ENCODE data around the gene NUBP2.

NUBP2 gene

DNA sequence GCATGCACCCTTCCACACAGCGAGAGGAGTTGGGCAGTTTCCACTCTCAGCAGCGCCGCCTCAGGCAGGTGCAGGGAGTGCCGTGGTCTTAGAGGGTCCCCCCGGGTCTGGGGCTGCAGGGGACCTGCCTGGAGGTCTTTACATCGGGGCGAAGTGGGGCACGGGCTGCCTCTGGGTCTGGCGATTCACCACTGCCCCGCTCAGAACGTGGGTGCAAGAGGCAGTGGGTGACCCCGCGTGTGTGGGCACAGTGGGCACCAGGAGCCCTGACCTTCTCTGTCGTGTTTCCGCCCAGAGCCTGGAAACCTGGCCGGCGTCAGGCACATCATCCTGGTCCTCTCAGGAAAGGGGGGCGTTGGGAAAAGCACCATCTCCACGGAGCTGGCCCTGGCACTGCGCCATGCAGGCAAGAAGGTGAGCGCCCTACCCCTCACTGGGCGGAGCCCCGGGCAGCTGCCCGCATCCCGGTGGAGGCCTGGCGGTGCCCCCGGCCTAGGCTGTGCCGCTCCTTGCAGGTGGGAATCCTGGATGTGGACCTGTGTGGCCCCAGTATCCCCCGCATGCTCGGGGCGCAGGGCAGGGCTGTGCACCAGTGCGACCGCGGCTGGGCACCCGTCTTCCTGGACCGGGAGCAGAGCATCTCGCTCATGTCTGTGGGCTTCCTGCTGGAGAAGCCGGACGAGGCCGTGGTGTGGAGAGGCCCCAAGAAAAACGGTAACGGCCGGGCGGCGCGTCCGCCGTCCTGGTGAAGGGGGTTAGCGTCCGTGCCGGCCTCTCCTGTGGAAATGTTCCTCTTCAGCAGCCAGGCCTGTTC is 3.7 kb downstream of the NUBP2 start:
- no peak overlapping the region for H3K4me3 ChIP-seq (ENCODE audit: control insufficient read depth, low read depth, low read length)
- DNase-seq (ENCODE audit: low read depth): no peak
- TF ChIP-seq, protein P1, sequence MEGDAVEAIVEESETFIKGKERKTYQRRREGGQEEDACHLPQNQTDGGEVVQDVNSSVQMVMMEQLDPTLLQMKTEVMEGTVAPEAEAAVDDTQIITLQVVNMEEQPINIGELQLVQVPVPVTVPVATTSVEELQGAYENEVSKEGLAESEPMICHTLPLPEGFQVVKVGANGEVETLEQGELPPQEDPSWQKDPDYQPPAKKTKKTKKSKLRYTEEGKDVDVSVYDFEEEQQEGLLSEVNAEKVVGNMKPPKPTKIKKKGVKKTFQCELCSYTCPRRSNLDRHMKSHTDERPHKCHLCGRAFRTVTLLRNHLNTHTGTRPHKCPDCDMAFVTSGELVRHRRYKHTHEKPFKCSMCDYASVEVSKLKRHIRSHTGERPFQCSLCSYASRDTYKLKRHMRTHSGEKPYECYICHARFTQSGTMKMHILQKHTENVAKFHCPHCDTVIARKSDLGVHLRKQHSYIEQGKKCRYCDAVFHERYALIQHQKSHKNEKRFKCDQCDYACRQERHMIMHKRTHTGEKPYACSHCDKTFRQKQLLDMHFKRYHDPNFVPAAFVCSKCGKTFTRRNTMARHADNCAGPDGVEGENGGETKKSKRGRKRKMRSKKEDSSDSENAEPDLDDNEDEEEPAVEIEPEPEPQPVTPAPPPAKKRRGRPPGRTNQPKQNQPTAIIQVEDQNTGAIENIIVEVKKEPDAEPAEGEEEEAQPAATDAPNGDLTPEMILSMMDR (conservative IDR thresholded peaks at IDR 0.05; ENCODE audit: control insufficient read depth, insufficient read depth, low read depth, low read length): no peak

DNA sequence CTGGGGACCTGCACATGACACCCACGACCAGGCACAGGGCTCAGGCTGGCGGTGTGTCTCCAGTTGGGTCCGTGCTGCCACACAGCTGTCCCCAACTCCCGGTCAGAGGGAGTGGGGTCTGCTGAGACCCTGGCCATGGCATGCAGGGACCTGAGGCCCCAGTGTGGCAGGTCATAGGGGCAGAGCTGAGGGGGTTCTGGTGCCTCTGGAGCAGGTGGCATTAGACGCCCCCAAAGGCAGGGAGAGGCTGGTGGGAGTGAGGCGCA is 4.2 kb downstream of the NUBP2 start:
- TF ChIP-seq, protein P1 (conservative IDR thresholded peaks at IDR 0.05; ENCODE audit: control insufficient read depth, insufficient read depth, low read depth, low read length): no peak
- no peak overlapping the region for H3K4me3 ChIP-seq (ENCODE audit: control insufficient read depth, low read depth, low read length)
- DNase-seq (ENCODE audit: low read depth): no peak

DNA sequence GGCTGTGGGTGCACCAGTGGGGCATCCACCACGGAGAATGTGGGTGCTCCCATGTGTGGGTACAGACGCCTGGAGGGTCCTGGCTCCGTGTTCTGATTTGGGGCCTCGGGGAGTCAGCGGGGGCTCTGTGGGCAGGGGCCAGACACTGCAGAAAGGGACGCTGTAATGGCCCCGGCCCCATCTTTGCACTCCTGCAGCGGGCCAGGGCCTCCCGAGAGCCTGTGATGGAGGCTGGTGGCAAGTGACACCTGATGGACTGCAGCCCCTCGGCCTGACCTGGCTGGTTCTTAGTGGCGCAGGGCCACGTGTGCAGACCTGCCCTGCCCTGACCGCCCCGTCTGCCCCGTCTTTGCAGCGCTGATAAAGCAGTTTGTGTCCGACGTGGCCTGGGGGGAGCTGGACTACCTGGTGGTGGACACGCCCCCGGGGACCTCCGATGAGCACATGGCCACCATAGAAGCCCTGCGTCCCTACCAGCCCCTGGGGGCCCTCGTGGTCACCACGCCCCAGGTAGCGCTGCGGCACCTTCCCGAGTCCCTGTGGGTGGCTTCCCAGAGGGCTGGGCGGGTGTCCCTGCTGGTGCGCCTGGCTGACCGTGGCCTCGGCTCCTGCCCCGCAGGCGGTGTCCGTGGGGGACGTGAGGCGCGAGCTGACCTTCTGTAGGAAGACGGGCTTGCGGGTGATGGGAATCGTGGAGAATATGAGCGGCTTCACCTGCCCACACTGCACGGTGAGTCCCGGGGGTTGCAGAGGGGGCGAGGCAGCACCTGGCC is 4.7 kb downstream of the NUBP2 start:
- H3K4me3 ChIP-seq (ENCODE audit: control insufficient read depth, low read depth, low read length): no peak overlapping the region
- TF ChIP-seq, protein P1 (conservative IDR thresholded peaks at IDR 0.05; ENCODE audit: control insufficient read depth, insufficient read depth, low read depth, low read length): no peak
- no peak for DNase-seq (ENCODE audit: low read depth)

DNA sequence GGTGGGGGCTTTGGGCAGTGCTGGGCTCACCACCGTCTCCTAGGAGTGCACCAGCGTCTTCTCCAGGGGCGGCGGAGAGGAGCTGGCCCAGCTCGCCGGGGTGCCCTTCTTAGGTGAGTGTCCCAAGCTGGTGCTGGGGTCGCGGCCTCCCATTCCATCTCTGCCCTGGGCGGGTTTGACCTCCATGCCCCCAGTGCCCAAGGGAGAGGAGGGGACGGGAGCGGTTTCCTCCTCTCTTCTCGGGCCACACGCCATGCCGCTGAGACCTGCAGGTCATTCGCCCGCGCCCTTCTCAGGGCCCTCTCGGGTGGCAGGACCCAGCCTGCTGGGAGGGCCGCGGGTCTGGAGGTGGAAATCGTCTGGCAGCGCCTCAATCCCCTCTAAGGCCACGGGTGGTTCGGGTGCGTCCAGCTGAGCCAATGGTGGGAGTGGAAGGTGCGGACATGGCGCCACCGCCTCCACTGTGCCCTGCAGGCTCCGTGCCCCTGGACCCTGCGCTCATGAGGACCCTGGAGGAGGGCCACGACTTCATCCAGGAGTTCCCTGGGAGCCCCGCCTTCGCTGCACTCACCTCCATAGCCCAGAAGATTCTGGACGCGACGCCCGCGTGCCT is 5.4 kb downstream of the NUBP2 start:
- DNase-seq (ENCODE audit: low read depth): no peak
- no peak overlapping the region for H3K4me3 ChIP-seq (ENCODE audit: control insufficient read depth, low read depth, low read length)
- TF ChIP-seq, protein P1 (conservative IDR thresholded peaks at IDR 0.05; ENCODE audit: control insufficient read depth, insufficient read depth, low read depth, low read length): no peak

DNA sequence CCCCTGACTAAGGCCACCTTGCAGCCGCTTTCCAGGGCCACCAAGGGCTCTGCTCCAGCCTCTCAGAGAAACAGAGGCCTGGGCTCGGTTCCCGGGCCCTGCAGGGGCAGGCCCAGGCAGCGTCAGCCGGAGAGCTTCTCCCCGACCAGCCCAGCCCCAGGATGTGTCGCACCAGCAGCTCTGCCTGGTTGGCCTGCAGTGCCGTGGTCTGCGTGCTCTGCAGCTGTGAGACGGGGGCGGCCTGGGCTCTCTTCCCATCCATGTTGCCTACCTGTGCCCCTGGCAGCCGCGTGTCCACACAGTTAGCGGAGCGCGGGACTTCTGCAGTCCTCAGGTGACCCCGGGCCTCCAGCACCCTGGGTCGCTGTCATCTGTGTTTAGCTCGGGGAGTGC is 5.9 kb downstream of the NUBP2 start:
- TF ChIP-seq, protein P1 (conservative IDR thresholded peaks at IDR 0.05; ENCODE audit: control insufficient read depth, insufficient read depth, low read depth, low read length): no peak
- DNase-seq (ENCODE audit: low read depth): no peak
- H3K4me3 ChIP-seq (ENCODE audit: control insufficient read depth, low read depth, low read length): no peak overlapping the region

DNA sequence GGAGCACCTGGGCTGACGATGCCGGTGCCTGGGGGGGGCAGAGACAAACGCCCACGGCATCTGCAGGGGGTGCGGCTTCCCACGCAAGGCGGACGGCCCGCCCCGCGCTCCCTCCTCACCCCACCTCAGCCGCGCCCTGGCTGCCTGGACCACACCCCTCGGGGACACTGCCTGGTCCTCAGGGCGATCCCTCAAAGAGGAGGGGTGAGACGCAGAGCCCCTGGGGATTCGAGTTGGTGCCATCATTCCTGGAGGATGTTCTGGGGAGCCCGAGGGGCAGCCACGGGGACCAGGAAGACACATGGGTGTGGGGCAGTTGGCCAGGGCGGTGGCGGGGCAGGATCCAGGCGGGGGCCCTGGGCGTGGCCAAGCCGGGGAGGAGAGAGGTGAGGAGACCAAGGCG is 6.9 kb downstream of the NUBP2 start:
- TF ChIP-seq, protein P1 (conservative IDR thresholded peaks at IDR 0.05; ENCODE audit: control insufficient read depth, insufficient read depth, low read depth, low read length): no peak
- DNase-seq (ENCODE audit: low read depth): no peak
- H3K4me3 ChIP-seq (ENCODE audit: control insufficient read depth, low read depth, low read length): no peak overlapping the region
